ENCODE results near the gene NRXN3.

DNA sequence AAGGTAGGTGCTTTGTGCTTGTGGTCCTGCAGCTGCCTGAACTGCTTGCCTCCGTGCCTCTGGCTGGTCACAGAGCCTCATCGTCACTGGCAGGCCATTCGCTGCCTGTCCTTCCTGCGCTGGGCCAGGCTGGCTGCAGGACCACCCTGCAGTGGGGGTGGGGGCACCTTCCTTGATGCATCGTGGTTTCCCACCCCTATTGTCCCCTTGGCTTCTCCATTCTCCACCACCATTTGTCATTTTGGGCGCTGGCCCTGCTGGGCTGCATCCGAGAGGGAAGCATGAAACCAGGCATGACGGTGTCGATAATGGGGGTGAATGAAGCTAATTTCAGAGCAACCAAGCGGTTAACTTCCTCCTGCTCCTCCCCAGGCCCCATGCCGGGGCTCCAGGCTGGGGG lies 127.7 kb downstream of the NRXN3 start:
- TF ChIP-seq EZH2 (IDR thresholded peaks at IDR 0.05; ENCODE audit: borderline replicate concordance, insufficient read depth, low read depth, low read length, poor library complexity, severe bottlenecking) (no peak), CTCF (IDR thresholded peaks at IDR 0.05) (no peak)
